SK-N-SH (cell line): Measurements from ENCODE around the gene CPEB3. TPM values are rescaled to one million over a fixed set of nuclear protein-coding genes. Genes with fewer than 3 reads are reported as not detected.

Experiments
- CTCF ChIA-PET: fragments of 300-600, 350-600 bp; formaldehyde crosslinking; extraction: SDS; loops from one replicate; lab custom pipeline; 2021; lab: Yijun Ruan, JAX
- POLR2A ChIA-PET: fragments of 350-600 bp; sonication (Branson Sonifier 250); formaldehyde crosslinking; extraction: SDS; loops from one replicate; lab custom pipeline; 2020; ENCODE audit warnings: antibody characterized with exemption, inconsistent platforms; lab: Yijun Ruan, JAX
- DNase-seq: peaks from one replicate; pipeline ENCODE4 v3.0.0; 2012
- H2AFZ ChIP-seq: fragments of 200-600 bp; sonication (generic); 2 replicates; pipeline ENCODE4 v1.8.1; 2016; ENCODE audit warnings: antibody characterized with exemption, mild to moderate bottlenecking, low read depth
- H3F3A ChIP-seq: fragments of 200-600 bp; sonication (generic); replicated peaks from 2 replicates; pipeline ENCODE3; 2016; ENCODE audit warnings: antibody characterized with exemption, mild to moderate bottlenecking; ENCODE audit not compliant: insufficient read depth
- H3K27ac ChIP-seq, 2 experiments: fragments of 200-500 bp in 1 of 2; fragments of 200-600 bp in 1 of 2; sonication (Bioruptor generic) in 1 of 2; sonication (generic), shearing (Covaris generic) in 1 of 2; 2 replicates each; pipeline versions ENCODE4 v1.5.1 to v1.6.1; 2014 to 2016; ENCODE audit warnings: low read depth in 2 of 2, inconsistent platforms in 1 of 2, low read length in 1 of 2, mild to moderate bottlenecking in 1 of 2, mixed read lengths in 1 of 2
- H3K27me3 ChIP-seq: fragments of 200-600 bp; sonication (generic), shearing (Covaris generic); 2 replicates; pipeline ENCODE4 v1.6.1; 2016; ENCODE audit warnings: mixed run types; ENCODE audit not compliant: insufficient read depth
- H3K36me3 ChIP-seq, 2 experiments: fragments of 200-500 bp in 1 of 2; fragments of 200-600 bp in 1 of 2; sonication (Bioruptor generic) in 1 of 2; sonication (generic) in 1 of 2; replicated peaks in 1 of 2; 2 replicates each; pipeline versions ENCODE3 to v1.5.1; 2014 to 2016; ENCODE audit warnings: low read length in 1 of 2, mild to moderate bottlenecking in 1 of 2; ENCODE audit not compliant: insufficient read depth in 2 of 2, control insufficient read depth in 1 of 2
- H3K4me1 ChIP-seq, 2 experiments: fragments of 200-500 bp in 1 of 2; fragments of 200-600 bp in 1 of 2; sonication (Bioruptor generic) in 1 of 2; sonication (generic), shearing (Covaris generic) in 1 of 2; 2 replicates each; pipeline versions ENCODE4 v1.5.1 to v1.6.1; 2014 to 2016; ENCODE audit warnings: low read depth in 1 of 2, low read length in 1 of 2, mixed run types in 1 of 2; ENCODE audit not compliant: insufficient read depth in 2 of 2, control insufficient read depth in 1 of 2
- H3K4me2 ChIP-seq: fragments of 200-600 bp; sonication (generic), shearing (Covaris generic); 2 replicates; pipeline ENCODE4 v1.6.1; 2017; ENCODE audit warnings: mixed run types
- H3K4me3 ChIP-seq, 2 experiments: fragments of 200-500 bp in 1 of 2; fragments of 200-600 bp in 1 of 2; sonication (Bioruptor generic) in 1 of 2; sonication (generic), shearing (Covaris generic) in 1 of 2; 2 replicates each; pipeline versions ENCODE4 v1.5.1 to v1.8.1; 2014 to 2016; ENCODE audit warnings: low read depth in 2 of 2, inconsistent platforms in 1 of 2, low read length in 1 of 2, mild to moderate bottlenecking in 1 of 2, mixed read lengths in 1 of 2, moderate library complexity in 1 of 2
- H3K79me2 ChIP-seq: fragments of 200-600 bp; sonication (generic); 2 replicates; pipeline ENCODE4 v1.8.1; 2017; ENCODE audit warnings: mild to moderate bottlenecking; ENCODE audit not compliant: insufficient read depth
- H3K9ac ChIP-seq: fragments of 200-600 bp; sonication (generic); 2 replicates; pipeline ENCODE4 v1.6.1; 2017; ENCODE audit warnings: mixed run types
- H3K9me2 ChIP-seq: fragments of 200-600 bp; sonication (generic); 2 replicates; pipeline ENCODE4 v1.6.1; 2017; ENCODE audit warnings: mixed run types
- H3K9me3 ChIP-seq: fragments of 200-600 bp; sonication (generic); 2 replicates; pipeline ENCODE4 v1.6.1; 2017; ENCODE audit warnings: mixed run types, mild to moderate bottlenecking, moderate library complexity
- H4K20me1 ChIP-seq: fragments of 200-600 bp; sonication (generic); 2 replicates; pipeline ENCODE4 v1.6.1; 2017; ENCODE audit warnings: mild to moderate bottlenecking, mixed run types; ENCODE audit not compliant: insufficient read depth
- CHD2 ChIP-seq: fragments of 150-350 bp; IDR thresholded peaks from 2 replicates; pipeline ENCODE4 v1.6.1; 2018; ENCODE audit warnings: low read length; ENCODE audit not compliant: partially characterized antibody
- CTCF ChIP-seq: fragments of 200-600 bp; sonication (generic); IDR thresholded peaks from 2 replicates; pipeline ENCODE4 v1.6.1; 2017; ENCODE audit warnings: antibody characterized with exemption, mild to moderate bottlenecking, moderate library complexity
- ELF1 ChIP-seq: IDR thresholded peaks from 2 replicates; pipeline ENCODE4 v1.4.0; 2012
- EP300 ChIP-seq, 2 experiments: IDR thresholded peaks; 2 replicates each; pipeline versions ENCODE4 v1.4.0 to v1.6.1; 2012; ENCODE audit warnings: borderline replicate concordance in 1 of 2, low read depth in 1 of 2, low read length in 1 of 2
- FOSL2 ChIP-seq: IDR thresholded peaks from 2 replicates; pipeline ENCODE4 v1.4.0; 2012; ENCODE audit warnings: low read depth, mild to moderate bottlenecking, moderate library complexity, borderline replicate concordance
- FOXJ3 ChIP-seq: sonication (generic); formaldehyde crosslinking; IDR thresholded peaks from 2 replicates; pipeline ENCODE4 v1.5.1; 2020; ENCODE audit warnings: mild to moderate bottlenecking, missing genetic modification reagents
- FOXM1 ChIP-seq: IDR thresholded peaks from 2 replicates; pipeline ENCODE4 v1.4.0; 2012; ENCODE audit warnings: low read depth, mild to moderate bottlenecking
- GATA2 ChIP-seq: sonication (generic); formaldehyde crosslinking; IDR thresholded peaks from 2 replicates; pipeline ENCODE4 v1.5.0; 2020; ENCODE audit warnings: mild to moderate bottlenecking, missing genetic modification reagents
- MEF2A ChIP-seq: IDR thresholded peaks from 2 replicates; pipeline ENCODE4 v1.4.0; 2012; ENCODE audit warnings: low read depth, borderline replicate concordance
- MXI1 ChIP-seq: IDR thresholded peaks from 2 replicates; pipeline ENCODE4 v1.6.1; 2012; ENCODE audit warnings: mild to moderate bottlenecking, low read depth, low read length, improper control_type of control experiment
- POLR2AphosphoS5 ChIP-seq: IDR thresholded peaks from 2 replicates; pipeline ENCODE4 v1.6.1; 2012; ENCODE audit warnings: low read depth, low read length
- RAD21 ChIP-seq: IDR thresholded peaks from 2 replicates; pipeline ENCODE4 v1.6.1; 2012; ENCODE audit warnings: mild to moderate bottlenecking, low read length
- RCOR1 ChIP-seq: fragments of 150-350 bp; IDR thresholded peaks from 2 replicates; pipeline ENCODE4 v1.6.1; 2017; ENCODE audit warnings: antibody characterized with exemption, low read length
- RXRA ChIP-seq: IDR thresholded peaks from 2 replicates; pipeline ENCODE4 v1.4.0; 2012; ENCODE audit warnings: low read depth, mild to moderate bottlenecking, borderline replicate concordance
- SIN3A ChIP-seq: IDR thresholded peaks from 2 replicates; pipeline ENCODE4 v1.6.1; 2012; ENCODE audit warnings: low read depth, mild to moderate bottlenecking, low read length, moderate library complexity, borderline replicate concordance
- SMC3 ChIP-seq: IDR thresholded peaks from 2 replicates; pipeline ENCODE4 v1.6.1; 2012; ENCODE audit warnings: low read depth, low read length, improper control_type of control experiment
- TAF1 ChIP-seq: IDR thresholded peaks from 2 replicates; pipeline ENCODE4 v1.6.1; 2012; ENCODE audit warnings: low read depth, mild to moderate bottlenecking, low read length, moderate library complexity, borderline replicate concordance
- TCF12 ChIP-seq: IDR thresholded peaks from 2 replicates; pipeline ENCODE4 v1.4.0; 2012
- USF2 ChIP-seq: fragments of 150-350 bp; IDR thresholded peaks from 2 replicates; pipeline ENCODE4 v1.6.1; 2017; ENCODE audit warnings: antibody characterized with exemption, low read length, low read depth, borderline replicate concordance
- YY1 ChIP-seq: IDR thresholded peaks from 2 replicates; pipeline ENCODE4 v1.4.0; 2012; ENCODE audit warnings: low read depth, mild to moderate bottlenecking
- ZBTB33 ChIP-seq: IDR thresholded peaks from 2 replicates; pipeline ENCODE4 v1.4.0; 2012; ENCODE audit warnings: low read depth, borderline replicate concordance
- WGBS: methylation state at CpG from one replicate; pipeline ENCODE4 v1.1.6; 2017; ENCODE audit warnings: low lambda C conversion rate; 5-methylcytosine and 5-hydroxymethylcytosine counted together
- polyA plus RNA-seq, 3 experiments: library from polyadenylated mRNA; depleted of rRNA; stranded (reverse); fragments of >200 nt; gene quantifications; 2 replicates each; pipeline ENCODE4 v1.2.3, GENCODE V29; 2012

Gene CPEB3
- polyA plus RNA-seq, 1 of the 3 experiments (the other 2 are of a cell fraction): 0.36 TPM

GRCh38 chr10:92208157-92208720, 82.6 kb downstream of the CPEB3 start (continued):
- TF ChIP-seq CTCF (no peak), TAF1 (no peak), TCF12 (no peak), ZBTB33 (no peak), RXRA (no peak), POLR2AphosphoS5 (no peak), SIN3A (no peak), FOXJ3 (CRISPR knock-in tag) (no peak), GATA2 (CRISPR knock-in tag) (no peak), RAD21 (no peak), FOXM1 (no peak), FOSL2 (no peak), RCOR1 (no peak)

GRCh38 chr10:92207061-92207460, 83.8 kb downstream of the CPEB3 start:
- POLR2A ChIA-PET: no interaction called here
- WGBS: 86% methylated on average over 1 of the region's 1 CpG

More at GRCh38 chr10:92207061-92207460, 83.8 kb downstream of the CPEB3 start:
- H3K9ac ChIP-seq: no peak overlapping the region
- H3K27ac ChIP-seq: no peak overlapping the region
- no peak overlapping the region for H3K4me3 ChIP-seq
- H3K27me3 ChIP-seq: no peaks in the 10 kb centered on the region
- CTCF ChIA-PET: interaction anchor here (2.0 kb wide), 1 partner anchor 12 kb away, joined by 4 read pairs; no protein-coding TSS in a partner anchor
- H3K9me3 ChIP-seq: no peaks in the 10 kb centered on the region
- 0 out of 2 replicates have a peak, but pooled peaks cover 6% of the 10 kb centered on the region for H3K79me2 ChIP-seq
- H3K36me3 ChIP-seq: no peaks in the 10 kb centered on the region
- no peaks in the 10 kb centered on the region for H4K20me1 ChIP-seq
- H2AFZ ChIP-seq: no peak overlapping the region
- peaks cover 0 to 19% of the 10 kb centered on the region in 2 experiments; a peak in 2 of 4 replicates for H3K4me1 ChIP-seq
- DNase-seq: no peak
- H3K9me2 ChIP-seq: no peaks in the 10 kb centered on the region
- peaks cover 28% of the 10 kb centered on the region for H3F3A ChIP-seq
- no peak overlapping the region for H3K4me2 ChIP-seq
- TF ChIP-seq MXI1 (no peak), YY1 (no peak), ELF1 (no peak), SMC3 (no peak), USF2 (no peak), POLR2AphosphoS5 (no peak), FOXM1 (no peak), CHD2 (no peak), MEF2A (no peak), ZBTB33 (no peak), EP300 (IDR thresholded peaks at IDR 0.05; ENCODE audit: borderline replicate concordance in 1 of 2, low read depth in 1 of 2, low read length in 1 of 2) (no peak)
